ENCODE data around the gene PRELID3B. TPM values are rescaled to one million over a fixed set of nuclear protein-coding genes. Genes with fewer than 3 reads are reported as not detected.

Gene PRELID3B
- total and polyA plus RNA-seq, 2 of the 13 experiments (the other 11 are each of a cell fraction or from before 2014, with no cell fraction given): 23.3 to 42.6 TPM

DNA sequence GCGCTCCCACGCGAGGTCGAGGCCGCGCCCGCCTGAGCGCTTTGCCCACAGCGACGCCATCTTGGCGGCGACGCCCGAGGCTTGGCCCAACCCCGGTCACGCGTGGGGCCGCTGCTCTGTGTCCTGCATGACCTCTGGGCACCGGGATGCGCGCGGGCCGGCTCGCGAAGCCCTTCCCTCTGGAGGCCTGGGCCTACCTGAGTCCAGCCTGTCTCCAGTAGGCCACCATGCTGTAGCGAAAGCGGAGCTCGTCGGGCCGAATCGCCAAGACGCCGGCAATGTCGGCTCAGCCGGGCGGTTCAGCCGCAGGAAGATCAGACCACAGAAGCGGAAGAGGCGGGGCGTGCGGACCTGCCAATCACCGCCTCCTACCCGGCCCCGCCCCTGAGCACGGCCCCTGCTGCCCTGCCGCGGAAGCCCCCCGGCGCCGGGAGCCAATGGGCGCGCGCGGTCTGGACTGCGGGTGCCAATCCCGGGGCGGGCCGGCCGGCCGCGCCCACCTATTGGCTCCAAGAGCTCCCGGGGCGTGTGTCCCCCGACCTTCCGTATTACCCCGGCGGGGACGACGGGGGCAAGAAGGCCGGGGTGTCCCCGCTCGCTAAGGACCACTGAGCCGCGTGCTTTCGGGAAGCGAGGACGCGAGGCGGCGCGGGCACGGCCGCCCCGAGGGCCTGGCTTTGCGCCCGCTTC lies 10.4 kb downstream of the PRELID3B start, which contains the start of gene ATP5F1E (continued):
- TF ChIP-seq ZSCAN29 (CRISPR knock-in tag; conservative IDR thresholded peaks at IDR 0.05): peak; percentile 73; the same call in 1 of the 2 replicates
- TF ChIP-seq KDM5A (IDR thresholded peaks at IDR 0.05; ENCODE audit: borderline replicate concordance, low read length): peak; percentile 86
- TF ChIP-seq SMARCE1 (IDR thresholded peaks at IDR 0.05; ENCODE audit: borderline replicate concordance): no peak
- TF ChIP-seq MLLT10 (CRISPR knock-in tag; IDR thresholded peaks at IDR 0.05): no peak
- peak; percentile 71; the same call in 1 of the 2 replicates for TF ChIP-seq ZNF329 (CRISPR knock-in tag; IDR thresholded peaks at IDR 0.05; ENCODE audit: low read depth)
- TF ChIP-seq ZNF501 (CRISPR knock-in tag; IDR thresholded peaks at IDR 0.05): peak; percentile 99
- TF ChIP-seq SETDB1 (CRISPR knock-in tag; IDR thresholded peaks at IDR 0.05; ENCODE audit: borderline replicate concordance): peak; percentile 84; the same call in 1 of the 2 replicates
- peak; percentile 87 for TF ChIP-seq YY1 (IDR thresholded peaks at IDR 0.05; ENCODE audit: insufficient read depth, insufficient replicate concordance, low read depth, low read length)
- TF ChIP-seq MIXL1 (CRISPR knock-in tag; IDR thresholded peaks at IDR 0.05): peak; percentile 21; the same call in 1 of the 2 replicates
- no peak for TF ChIP-seq FOXK2 (IDR thresholded peaks at IDR 0.05)
- 0 out of 2 replicates have a peak, but pooled peaks have one; percentile 46 for TF ChIP-seq LRRFIP1 (CRISPR knock-in tag; conservative IDR thresholded peaks at IDR 0.05)
- TF ChIP-seq PRDM10 (CRISPR knock-in tag; IDR thresholded peaks at IDR 0.05; ENCODE audit: low read depth): 0 out of 2 replicates have a peak, but pooled peaks have one; percentile 0
- TF ChIP-seq DNMT1 (CRISPR knock-in tag; IDR thresholded peaks at IDR 0.05): peak; percentile 96
- TF ChIP-seq KDM1A (CRISPR knock-in tag; IDR thresholded peaks at IDR 0.05): peak; percentile 42; the same call in 1 of the 2 replicates
- peak; percentile 90 for TF ChIP-seq ZNF326 (CRISPR knock-in tag; IDR thresholded peaks at IDR 0.05; ENCODE audit: borderline replicate concordance)
- peak; percentile 11; the same call in 1 of the 2 replicates for TF ChIP-seq ZNF460 (CRISPR knock-in tag; IDR thresholded peaks at IDR 0.05; ENCODE audit: borderline replicate concordance)
- TF ChIP-seq, protein P1, sequence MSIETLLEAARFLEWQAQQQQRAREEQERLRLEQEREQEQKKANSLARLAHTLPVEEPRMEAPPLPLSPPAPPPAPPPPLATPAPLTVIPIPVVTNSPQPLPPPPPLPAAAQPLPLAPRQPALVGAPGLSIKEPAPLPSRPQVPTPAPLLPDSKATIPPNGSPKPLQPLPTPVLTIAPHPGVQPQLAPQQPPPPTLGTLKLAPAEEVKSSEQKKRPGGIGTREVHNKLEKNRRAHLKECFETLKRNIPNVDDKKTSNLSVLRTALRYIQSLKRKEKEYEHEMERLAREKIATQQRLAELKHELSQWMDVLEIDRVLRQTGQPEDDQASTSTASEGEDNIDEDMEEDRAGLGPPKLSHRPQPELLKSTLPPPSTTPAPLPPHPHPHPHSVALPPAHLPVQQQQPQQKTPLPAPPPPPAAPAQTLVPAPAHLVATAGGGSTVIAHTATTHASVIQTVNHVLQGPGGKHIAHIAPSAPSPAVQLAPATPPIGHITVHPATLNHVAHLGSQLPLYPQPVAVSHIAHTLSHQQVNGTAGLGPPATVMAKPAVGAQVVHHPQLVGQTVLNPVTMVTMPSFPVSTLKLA (IDR thresholded peaks at IDR 0.05): no peak
- no peak; the same call in 1 of the 2 replicates for TF ChIP-seq MAF1 (CRISPR knock-in tag; IDR thresholded peaks at IDR 0.05; ENCODE audit: borderline replicate concordance)
- no peak for TF ChIP-seq MBD4 (IDR thresholded peaks at IDR 0.05; ENCODE audit: borderline replicate concordance, low read length)
- TF ChIP-seq SMAD1 (CRISPR knock-in tag; IDR thresholded peaks at IDR 0.05; ENCODE audit: borderline replicate concordance, low read depth): peak; percentile 95; the same call in 1 of the 2 replicates
- TF ChIP-seq, protein P2, sequence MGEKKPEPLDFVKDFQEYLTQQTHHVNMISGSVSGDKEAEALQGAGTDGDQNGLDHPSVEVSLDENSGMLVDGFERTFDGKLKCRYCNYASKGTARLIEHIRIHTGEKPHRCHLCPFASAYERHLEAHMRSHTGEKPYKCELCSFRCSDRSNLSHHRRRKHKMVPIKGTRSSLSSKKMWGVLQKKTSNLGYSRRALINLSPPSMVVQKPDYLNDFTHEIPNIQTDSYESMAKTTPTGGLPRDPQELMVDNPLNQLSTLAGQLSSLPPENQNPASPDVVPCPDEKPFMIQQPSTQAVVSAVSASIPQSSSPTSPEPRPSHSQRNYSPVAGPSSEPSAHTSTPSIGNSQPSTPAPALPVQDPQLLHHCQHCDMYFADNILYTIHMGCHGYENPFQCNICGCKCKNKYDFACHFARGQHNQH (CRISPR knock-in tag; IDR thresholded peaks at IDR 0.05): peak; percentile 93
- no peak for TF ChIP-seq RFXANK (CRISPR knock-in tag; IDR thresholded peaks at IDR 0.05)

All from HepG2 (cell line).